Right renal cortex interstitium (tissue), 3 donors: ENCODE measurements around the gene CHST8. TPM values are rescaled to one million over a fixed set of nuclear protein-coding genes. Genes with fewer than 3 reads are reported as not detected.

ENCODE experiments used
- DNase-seq, 3 donors: peaks; one replicate each; pipeline ENCODE4 v3.0.0-alpha.2; 2013; ENCODE audit warnings: low read depth in 3 of 3, low spot score in 2 of 3
- polyA plus RNA-seq, 3 donors: library from polyadenylated mRNA; unstranded; fragments of 120-200 nt; gene quantifications; one replicate each; pipeline ENCODE4 v1.2.1, GENCODE V29; 2013; ENCODE audit not compliant: insufficient read length in 3 of 3

The CHST8 gene
- polyA plus RNA-seq, 3 donors = 0.12 to 0.27 (median 0.24) TPM

- DNase-seq = no peak
Observed at GRCh38 chr19:33669376-33669775, 47.6 kb downstream of the CHST8 start.

GRCh38 chr19:33670398-33670797, 48.6 kb downstream of the CHST8 start:
- no peak for DNase-seq

GRCh38 chr19:33671211-33671610, 49.5 kb downstream of the CHST8 start:
- no peak for DNase-seq

- DNase-seq = no peak
Observed at GRCh38 chr19:33673258-33673875, 51.6 kb downstream of the CHST8 start.

GRCh38 chr19:33673996-33674625, 52.4 kb downstream of the CHST8 start:
- DNase-seq = no peak

GRCh38 chr19:33674626-33675367, 53.0 kb downstream of the CHST8 start:
- DNase-seq = no peak

GRCh38 chr19:33675501-33676124, 53.9 kb downstream of the CHST8 start:
- no peak for DNase-seq

- no peak for DNase-seq
Observed at GRCh38 chr19:33676999-33677665, 55.4 kb downstream of the CHST8 start.

GRCh38 chr19:33677745-33678426, 56.1 kb downstream of the CHST8 start:
- no peak for DNase-seq

- DNase-seq = no peak
Observed at GRCh38 chr19:33678796-33679585, 57.2 kb downstream of the CHST8 start.

- DNase-seq = no peak
Observed at GRCh38 chr19:33679696-33680095, 57.9 kb downstream of the CHST8 start.

GRCh38 chr19:33681081-33681680, 59.4 kb downstream of the CHST8 start:
- no peak for DNase-seq

- peak in 2 of 3 donors; percentile 51 to 77 for DNase-seq
Observed at GRCh38 chr19:33683881-33684537, 62.3 kb downstream of the CHST8 start.

GRCh38 chr19:33684538-33685232, 62.9 kb downstream of the CHST8 start:
- DNase-seq = no peak

GRCh38 chr19:33685541-33685940, 63.8 kb downstream of the CHST8 start:
- DNase-seq = no peak

GRCh38 chr19:33686262-33686661, 64.5 kb downstream of the CHST8 start:
- DNase-seq = no peak

GRCh38 chr19:33686687-33687480, 65.1 kb downstream of the CHST8 start:
- no peak for DNase-seq
